Hepatocyte (in vitro differentiated cells): ENCODE measurements around the gene PIK3R6.

ENCODE experiments used
- CTCF ChIP-seq: fragments of 200-600 bp; sonication (generic); IDR thresholded peaks from 2 replicates; pipeline ENCODE4 v1.5.1; 2016; ENCODE audit warnings: antibody characterized with exemption, mild to moderate bottlenecking; ENCODE audit not compliant: poor library complexity
- EZH2 ChIP-seq: fragments of 200-600 bp; sonication (generic); IDR thresholded peaks from 2 replicates; pipeline ENCODE4 v1.6.1; 2016; ENCODE audit warnings: antibody characterized with exemption, mild to moderate bottlenecking, borderline replicate concordance

- TF ChIP-seq CTCF (no peak), EZH2 (no peak)
Measured at GRCh38 chr17:8889458-8890210, 22.2 kb upstream of the PIK3R6 start.
